HG03378 (cell line): ENCODE data around the gene AGTPBP1.

Source experiments
- ATAC-seq: cut with Tn5 transposase; IDR thresholded peaks from one replicate; pipeline ENCODE4 v1.9.1; 2021; ENCODE audit warnings: mild to moderate bottlenecking, moderate library complexity; ENCODE audit not compliant: unreplicated experiment

AGTPBP1 gene

GRCh38 chr9:85547599-85547998 lies 194.2 kb downstream of the AGTPBP1 start:
- no peak for ATAC-seq

GRCh38 chr9:85543196-85543595 lies 198.6 kb downstream of the AGTPBP1 start:
- ATAC-seq = no peak

GRCh38 chr9:85541876-85542275 lies 199.9 kb downstream of the AGTPBP1 start:
- no peak for ATAC-seq

DNA sequence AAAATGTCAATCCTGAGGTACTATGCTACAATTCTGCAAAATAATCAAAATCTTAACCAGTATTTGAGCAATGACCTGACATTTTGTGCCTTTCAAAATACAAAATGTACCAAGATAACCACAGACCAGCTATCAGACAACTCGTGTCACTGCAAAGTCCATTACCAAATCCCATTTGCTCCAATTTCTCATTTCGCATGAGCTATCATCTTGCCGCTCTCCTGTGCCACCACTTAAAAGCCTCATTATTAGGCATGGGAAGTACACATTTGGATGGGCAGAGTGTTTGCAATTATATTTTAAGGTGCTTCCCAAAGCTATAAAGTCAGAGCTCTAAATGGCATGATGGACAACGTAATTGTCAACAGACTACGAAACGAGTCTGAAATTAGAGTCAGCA lies 205.2 kb downstream of the AGTPBP1 start:
- no peak for ATAC-seq

DNA sequence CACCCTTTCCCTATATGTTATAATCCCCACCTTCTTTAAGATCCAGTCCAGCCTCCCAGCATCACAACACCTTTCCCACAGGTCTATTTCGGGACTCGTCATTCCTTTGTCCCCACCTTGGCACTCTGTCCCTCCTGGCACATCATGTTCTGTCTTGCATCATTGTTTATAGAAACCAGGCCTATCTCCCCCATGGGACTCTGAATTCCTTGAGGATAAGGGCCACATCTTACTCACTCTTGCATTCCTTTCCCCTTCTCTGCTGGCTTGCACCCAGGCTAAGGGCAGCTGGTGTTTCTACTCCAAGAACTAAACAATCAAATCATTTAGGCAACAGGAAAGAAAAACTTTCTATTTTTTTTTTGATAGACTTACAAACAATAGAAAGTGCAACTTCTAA lies 205.7 kb downstream of the AGTPBP1 start:
- no peak for ATAC-seq

GRCh38 chr9:85534340-85534739 lies 207.4 kb downstream of the AGTPBP1 start:
- ATAC-seq = no peak

DNA sequence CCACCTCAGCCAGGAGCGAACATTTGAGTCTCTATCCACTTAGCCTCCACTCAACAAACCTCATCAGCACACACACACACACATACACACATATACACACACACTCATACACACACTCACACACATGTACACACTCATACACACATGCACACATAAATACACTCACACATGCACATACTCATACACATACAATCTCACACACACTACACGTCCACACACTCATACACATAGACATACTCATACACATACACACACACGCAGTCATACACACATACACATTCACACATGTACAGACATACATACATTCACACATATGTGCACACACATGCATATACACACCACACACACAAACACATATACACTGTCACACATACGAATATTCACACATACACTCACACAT lies 208.2 kb downstream of the AGTPBP1 start:
- no peak for ATAC-seq

DNA sequence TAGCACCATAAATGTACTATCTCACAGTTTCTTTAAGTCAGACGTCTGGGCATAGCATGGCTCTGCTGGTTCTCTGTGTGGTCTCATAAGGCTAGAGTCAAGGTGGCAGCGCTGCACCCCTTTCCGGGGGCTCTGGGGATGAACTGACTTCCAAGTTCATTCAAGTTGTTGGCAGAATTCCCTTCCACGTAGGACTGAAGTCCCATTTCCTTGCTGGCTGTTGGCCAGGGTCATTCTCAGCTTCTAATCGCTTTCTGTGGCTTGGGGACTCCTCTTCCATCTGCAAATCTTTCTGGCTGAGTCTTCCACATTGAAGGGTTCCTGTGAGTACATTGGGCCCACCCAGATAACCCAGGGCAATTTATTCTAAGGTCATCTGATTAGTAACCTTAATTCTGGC lies 211.0 kb downstream of the AGTPBP1 start:
- ATAC-seq = no peak

GRCh38 chr9:85528607-85529006 lies 213.1 kb downstream of the AGTPBP1 start:
- no peak for ATAC-seq

- ATAC-seq = no peak
These were observed 213.6 kb downstream of the AGTPBP1 start for GRCh38 chr9:85528142-85528541.

GRCh38 chr9:85527331-85528020 lies 214.3 kb downstream of the AGTPBP1 start:
- ATAC-seq = no peak

GRCh38 chr9:85524531-85524930 lies 217.2 kb downstream of the AGTPBP1 start:
- ATAC-seq = no peak

DNA sequence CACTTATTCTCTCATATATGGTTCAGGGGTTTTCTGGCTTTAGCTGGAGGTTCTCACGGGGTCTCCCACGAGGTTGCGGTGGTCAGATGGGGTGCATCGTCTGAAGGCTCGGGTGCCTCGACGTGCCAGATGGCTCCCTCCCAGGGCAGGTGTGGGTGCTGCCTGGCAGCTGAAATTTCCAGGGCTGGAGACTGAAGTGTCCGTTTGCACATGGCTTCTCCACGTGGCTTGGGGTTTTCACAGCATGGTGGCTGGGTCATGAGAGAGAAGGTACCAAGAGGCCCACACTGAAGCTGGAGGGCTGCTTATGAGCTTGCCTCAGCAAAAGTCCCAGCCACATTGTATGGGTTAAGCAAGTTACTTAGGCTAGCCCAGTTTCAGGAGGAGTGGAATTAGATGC lies 218.6 kb downstream of the AGTPBP1 start:
- no peak for ATAC-seq

DNA sequence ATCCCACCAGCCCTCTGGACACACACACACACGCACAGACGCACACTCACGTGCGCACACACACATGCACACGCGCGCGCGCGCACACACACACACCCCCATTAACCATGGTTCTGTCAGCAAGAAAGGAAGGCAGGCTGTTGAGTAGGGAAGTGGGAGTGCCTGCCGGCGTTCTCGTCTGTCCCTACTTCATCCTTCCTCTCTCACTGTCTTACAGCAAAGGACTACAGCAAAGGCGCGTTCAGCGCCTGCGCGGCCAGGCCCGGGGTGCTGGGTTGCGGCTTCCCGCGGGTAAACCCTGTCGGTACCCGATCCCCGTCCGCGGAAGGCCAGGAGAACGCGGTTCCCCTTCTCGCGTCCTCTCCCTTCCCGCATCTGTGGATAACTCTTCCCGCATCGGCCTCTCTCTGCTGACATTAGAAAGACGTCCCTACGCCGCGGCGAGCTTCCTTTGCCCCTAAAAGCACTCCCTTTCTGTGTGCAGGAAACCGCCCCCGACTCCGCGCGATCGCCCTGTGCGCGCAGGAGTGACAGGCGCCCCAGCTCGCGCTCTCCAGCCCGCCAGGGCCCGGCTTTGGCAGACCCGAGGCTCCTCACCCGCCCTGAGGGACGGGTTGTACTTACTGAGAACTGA lies 219.2 kb downstream of the AGTPBP1 start:
- no peak for ATAC-seq

DNA sequence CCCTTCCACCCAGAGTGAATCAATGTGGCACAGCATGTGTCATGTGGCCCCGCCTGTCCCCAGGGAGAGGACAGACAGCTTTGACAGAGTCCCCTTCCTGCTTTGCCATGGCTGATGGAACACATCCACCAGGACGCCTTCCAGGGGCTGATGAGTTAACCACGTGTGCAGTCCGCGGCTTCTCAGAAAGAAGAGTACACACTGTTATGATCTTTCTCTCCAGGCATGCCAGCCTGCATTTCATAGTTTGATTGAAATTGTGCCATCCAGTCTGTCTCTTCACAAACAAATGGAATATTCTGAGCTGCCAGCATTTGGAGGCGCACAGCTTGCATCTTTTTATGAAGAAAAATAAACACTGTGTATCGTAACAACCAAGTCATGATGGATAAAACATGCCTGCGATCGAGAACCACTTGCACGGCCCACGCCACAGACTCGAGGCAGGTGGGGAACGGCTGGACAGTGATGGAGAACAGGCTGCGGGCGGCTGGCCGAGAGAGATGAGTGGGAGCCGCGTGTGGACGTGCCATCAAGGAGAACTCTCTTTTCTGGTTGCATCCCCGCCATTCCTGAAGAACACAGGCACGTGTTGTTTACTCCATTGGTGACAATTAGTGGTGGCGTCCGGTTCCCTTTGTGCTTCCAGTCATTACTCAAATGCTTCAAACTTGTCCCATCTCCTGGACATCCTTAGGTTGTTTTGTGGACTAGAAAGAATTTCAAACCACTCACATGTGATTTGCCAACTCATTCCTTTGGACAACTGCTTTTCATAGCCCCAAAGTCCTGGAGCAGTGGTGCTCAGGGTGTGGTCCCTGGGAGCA lies 220.2 kb downstream of the AGTPBP1 start:
- no peak for ATAC-seq

DNA sequence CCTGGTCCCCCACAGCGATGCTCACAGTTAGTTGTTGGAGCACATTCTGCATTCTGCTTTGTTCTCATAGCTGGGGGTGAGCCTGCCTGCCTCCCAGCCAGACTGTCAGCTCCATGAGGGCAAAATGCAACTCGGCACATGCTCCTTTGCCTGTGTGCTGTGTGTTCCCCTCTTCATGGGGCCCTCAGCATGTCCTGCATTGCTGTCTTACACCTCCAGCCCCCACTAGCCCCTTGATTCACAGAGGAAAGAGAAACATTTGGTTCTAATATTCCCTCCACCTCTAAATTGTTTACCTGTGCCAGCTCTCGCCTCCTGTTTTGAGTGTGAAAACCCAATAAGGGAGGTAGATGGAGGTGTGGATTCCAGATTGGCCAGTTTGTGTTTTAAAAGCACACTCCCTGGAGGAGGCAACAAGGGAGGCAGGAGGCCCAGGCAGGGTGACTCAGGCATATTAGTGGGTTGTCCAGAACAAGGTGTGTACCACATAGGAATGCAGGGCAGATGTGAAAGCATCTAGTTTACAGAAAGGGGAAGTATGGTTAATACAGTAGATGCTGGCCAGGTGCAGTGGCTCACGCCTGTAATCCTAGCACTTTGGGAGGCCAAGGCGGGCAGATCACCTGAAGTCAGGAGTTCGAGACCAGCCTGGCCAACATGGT lies 224.6 kb downstream of the AGTPBP1 start:
- ATAC-seq = no peak

- ATAC-seq = no peak
These were observed 225.3 kb downstream of the AGTPBP1 start for GRCh38 chr9:85516455-85516854.

- no peak for ATAC-seq
These were observed 226.7 kb downstream of the AGTPBP1 start for GRCh38 chr9:85515021-85515420.

GRCh38 chr9:85514256-85514655 lies 227.5 kb downstream of the AGTPBP1 start:
- ATAC-seq = no peak

DNA sequence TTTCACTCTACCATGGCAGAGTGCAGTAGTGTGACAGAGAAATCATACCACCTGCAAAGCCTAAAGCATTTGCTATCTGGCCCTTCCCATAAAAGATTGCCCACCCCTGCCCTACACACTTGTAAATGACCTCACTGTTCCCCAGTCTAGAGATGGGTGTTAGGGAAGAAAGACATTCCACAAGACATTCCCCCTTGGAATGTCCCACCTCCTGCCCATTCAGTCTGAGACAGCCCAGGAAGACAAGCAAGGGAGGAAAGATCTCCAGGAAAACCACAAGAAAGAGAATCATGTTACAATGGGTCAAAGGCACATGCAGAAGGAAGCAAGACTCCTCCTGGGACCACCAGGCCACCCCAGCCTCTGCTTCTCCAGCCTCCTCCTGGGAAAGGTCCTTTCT lies 230.0 kb downstream of the AGTPBP1 start:
- no peak for ATAC-seq

DNA sequence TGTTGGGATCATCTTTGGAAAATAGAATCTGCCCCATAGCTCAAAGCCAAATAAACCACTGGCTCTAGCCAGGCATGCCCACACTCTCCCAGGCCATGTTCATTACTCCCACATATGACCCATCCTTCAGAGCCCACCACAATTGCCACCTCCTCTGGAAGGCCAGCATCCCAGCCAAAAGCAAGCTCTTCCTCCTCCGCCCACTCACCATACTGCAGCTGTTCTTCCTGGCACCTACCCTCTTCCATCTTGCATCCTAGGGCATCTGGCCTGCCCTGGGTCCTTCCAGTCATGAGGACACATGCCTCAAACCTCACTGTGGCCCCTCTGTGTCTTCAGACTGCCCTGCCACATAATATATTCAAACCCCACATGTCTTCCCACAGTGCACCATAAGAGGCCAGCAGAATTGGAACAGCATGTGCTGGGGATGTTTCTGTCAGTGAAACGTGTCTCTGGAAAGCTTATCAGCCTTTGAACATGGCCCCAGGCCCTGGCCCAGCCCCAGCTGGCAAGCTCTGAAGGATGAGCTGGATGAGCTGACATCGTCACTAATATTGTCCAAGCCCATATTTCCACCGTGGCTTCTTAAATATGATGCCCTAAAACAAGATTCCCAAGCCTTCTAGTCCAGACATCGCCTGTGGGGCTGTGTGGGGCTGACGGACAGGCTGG lies 230.8 kb downstream of the AGTPBP1 start:
- ATAC-seq = no peak
